HL-60 (cell line): ENCODE results near the gene IRF4.

Source experiments
- DNase-seq, 2 experiments: peaks; one replicate each; pipeline ENCODE4 v3.0.0-alpha.2; 2010 to 2020; ENCODE audit warnings: low read depth in 1 of 2, low spot score in 1 of 2
- H3K27ac ChIP-seq: fragments of 250-450 bp; sonication (Bioruptor Pico); replicated peaks from 2 replicates; pipeline ENCODE4 v1.5.1; 2020; ENCODE audit warnings: mild to moderate bottlenecking, moderate library complexity
- H3K27me3 ChIP-seq: fragments of 250-450 bp; sonication (Bioruptor Pico); 2 replicates; pipeline ENCODE4 v1.5.1; 2021; ENCODE audit warnings: mild to moderate bottlenecking, moderate library complexity; ENCODE audit not compliant: insufficient read depth, poor library complexity, severe bottlenecking
- H3K4me3 ChIP-seq: replicated peaks from 2 replicates; pipeline ENCODE4 v1.5.1; 2011; ENCODE audit warnings: mild to moderate bottlenecking, control low read depth, low read length; ENCODE audit not compliant: insufficient read depth
- CTCF ChIP-seq: IDR thresholded peaks from one replicate; pipeline ENCODE4 v1.5.1; 2011; ENCODE audit warnings: low read length, control low read depth, inconsistent platforms; ENCODE audit not compliant: insufficient read depth
- GABPA ChIP-seq: IDR thresholded peaks from 2 replicates; pipeline ENCODE4 v1.6.1; 2012; ENCODE audit warnings: low read depth
- POLR2AphosphoS5 ChIP-seq: IDR thresholded peaks from 2 replicates; pipeline ENCODE4 v1.6.1; 2012; ENCODE audit warnings: low read depth
- SPI1 ChIP-seq: IDR thresholded peaks from 2 replicates; pipeline ENCODE4 v1.6.1; 2012; ENCODE audit warnings: low read depth, mild to moderate bottlenecking, borderline replicate concordance
- TF ChIP-seq, protein P1 (sequence below): IDR thresholded peaks from 2 replicates; pipeline ENCODE4 v1.6.1; 2012; ENCODE audit warnings: low read depth; ENCODE audit not compliant: insufficient replicate concordance

IRF4 gene

DNA sequence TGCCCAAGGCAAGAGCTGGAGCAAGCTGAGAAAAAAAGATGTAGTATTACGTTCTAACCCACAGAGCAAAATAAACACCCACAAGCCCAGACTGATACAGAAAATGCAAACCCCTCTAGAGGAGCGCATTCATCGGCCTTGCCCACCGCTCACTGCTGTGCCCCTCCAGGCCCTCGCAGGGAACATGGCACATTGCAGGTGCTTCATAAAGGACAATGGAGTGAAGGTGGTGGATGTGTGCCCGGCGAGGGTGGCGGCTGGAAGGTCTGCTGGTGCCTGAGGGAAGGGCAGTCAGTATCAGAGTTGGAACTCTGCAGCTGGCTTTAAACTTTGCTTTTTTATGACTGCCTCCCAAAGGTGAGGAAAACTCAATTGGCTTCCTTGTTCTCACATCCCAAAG is 18.5 kb upstream of the IRF4 start:
- Histone ChIP-seq H3K27me3 (no peaks in the 10 kb centered on the region), H3K27ac (no peak overlapping the region), H3K4me3 (no peak overlapping the region)
- TF ChIP-seq SPI1 (no peak), CTCF (no peak), GABPA (no peak), POLR2AphosphoS5 (no peak)
- TF ChIP-seq, protein P1, sequence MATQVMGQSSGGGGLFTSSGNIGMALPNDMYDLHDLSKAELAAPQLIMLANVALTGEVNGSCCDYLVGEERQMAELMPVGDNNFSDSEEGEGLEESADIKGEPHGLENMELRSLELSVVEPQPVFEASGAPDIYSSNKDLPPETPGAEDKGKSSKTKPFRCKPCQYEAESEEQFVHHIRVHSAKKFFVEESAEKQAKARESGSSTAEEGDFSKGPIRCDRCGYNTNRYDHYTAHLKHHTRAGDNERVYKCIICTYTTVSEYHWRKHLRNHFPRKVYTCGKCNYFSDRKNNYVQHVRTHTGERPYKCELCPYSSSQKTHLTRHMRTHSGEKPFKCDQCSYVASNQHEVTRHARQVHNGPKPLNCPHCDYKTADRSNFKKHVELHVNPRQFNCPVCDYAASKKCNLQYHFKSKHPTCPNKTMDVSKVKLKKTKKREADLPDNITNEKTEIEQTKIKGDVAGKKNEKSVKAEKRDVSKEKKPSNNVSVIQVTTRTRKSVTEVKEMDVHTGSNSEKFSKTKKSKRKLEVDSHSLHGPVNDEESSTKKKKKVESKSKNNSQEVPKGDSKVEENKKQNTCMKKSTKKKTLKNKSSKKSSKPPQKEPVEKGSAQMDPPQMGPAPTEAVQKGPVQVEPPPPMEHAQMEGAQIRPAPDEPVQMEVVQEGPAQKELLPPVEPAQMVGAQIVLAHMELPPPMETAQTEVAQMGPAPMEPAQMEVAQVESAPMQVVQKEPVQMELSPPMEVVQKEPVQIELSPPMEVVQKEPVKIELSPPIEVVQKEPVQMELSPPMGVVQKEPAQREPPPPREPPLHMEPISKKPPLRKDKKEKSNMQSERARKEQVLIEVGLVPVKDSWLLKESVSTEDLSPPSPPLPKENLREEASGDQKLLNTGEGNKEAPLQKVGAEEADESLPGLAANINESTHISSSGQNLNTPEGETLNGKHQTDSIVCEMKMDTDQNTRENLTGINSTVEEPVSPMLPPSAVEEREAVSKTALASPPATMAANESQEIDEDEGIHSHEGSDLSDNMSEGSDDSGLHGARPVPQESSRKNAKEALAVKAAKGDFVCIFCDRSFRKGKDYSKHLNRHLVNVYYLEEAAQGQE: no peak
- no peak for DNase-seq

GRCh38 chr6:373773-374724 is 17.5 kb upstream of the IRF4 start:
- no peak overlapping the region for H3K27ac ChIP-seq
- no peak overlapping the region for H3K4me3 ChIP-seq
- H3K27me3 ChIP-seq: peaks cover 8% of the 10 kb centered on the region
- no peak for TF ChIP-seq POLR2AphosphoS5
- TF ChIP-seq SPI1: no peak
- no peak for TF ChIP-seq GABPA
- no peak for TF ChIP-seq CTCF
- TF ChIP-seq, protein P1: no peak
- DNase-seq: no peak

DNA sequence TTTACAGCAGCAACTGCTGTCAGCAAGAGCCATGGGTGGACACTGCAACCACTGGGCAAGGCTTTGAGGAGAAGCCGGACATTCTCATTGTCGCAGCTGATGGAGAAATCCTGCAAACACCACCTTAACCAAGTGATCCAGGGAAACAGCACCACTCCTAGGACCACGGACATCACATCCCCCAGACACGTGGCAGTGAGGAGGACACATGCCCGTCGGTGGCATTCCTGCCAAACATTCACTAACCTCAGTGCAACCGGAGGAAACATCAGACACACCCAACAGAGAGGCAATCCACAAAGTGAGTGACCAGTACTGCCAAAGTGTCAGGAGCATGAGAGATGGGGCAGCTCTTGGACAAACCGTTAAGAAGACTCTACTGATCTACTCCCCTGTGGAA is 16.6 kb upstream of the IRF4 start:
- no peak overlapping the region for H3K27ac ChIP-seq
- H3K27me3 ChIP-seq: peaks cover 8% of the 10 kb centered on the region
- no peak overlapping the region for H3K4me3 ChIP-seq
- TF ChIP-seq, protein P1: no peak
- TF ChIP-seq POLR2AphosphoS5 (no peak), CTCF (no peak), GABPA (no peak), SPI1 (no peak)
- DNase-seq: no peak
